ENCODE measurements around the gene FAM20A.

FAM20A gene

DNA sequence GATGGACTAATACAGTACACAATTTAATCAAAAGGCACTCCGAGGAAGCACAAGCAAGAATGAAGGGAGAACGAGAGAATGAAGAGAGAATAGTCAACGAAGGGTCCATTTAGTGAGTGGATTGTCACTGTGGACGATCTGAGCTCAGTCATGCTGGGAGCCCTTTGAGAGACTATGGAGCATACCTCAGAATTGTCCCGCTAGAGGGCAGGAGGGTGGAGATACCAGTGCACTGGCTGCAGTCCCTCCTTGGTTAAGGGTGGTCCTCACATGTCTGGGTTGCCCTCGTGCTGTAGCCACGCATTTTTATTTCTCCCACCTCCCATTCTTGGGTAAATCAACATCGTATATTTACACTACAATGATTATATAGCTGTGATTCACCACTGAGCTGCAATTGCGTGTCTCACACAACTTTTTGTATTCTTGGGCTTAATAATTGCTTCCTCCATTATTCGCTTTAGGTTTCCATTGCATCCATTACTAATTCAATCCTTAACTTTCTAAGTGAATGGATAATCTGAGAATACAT lies 33.2 kb upstream of the FAM20A start:
- H3K4me3 ChIP-seq (ENCODE audit: low read depth, low read length) = no peak overlapping the region
- TF ChIP-seq, protein P1, sequence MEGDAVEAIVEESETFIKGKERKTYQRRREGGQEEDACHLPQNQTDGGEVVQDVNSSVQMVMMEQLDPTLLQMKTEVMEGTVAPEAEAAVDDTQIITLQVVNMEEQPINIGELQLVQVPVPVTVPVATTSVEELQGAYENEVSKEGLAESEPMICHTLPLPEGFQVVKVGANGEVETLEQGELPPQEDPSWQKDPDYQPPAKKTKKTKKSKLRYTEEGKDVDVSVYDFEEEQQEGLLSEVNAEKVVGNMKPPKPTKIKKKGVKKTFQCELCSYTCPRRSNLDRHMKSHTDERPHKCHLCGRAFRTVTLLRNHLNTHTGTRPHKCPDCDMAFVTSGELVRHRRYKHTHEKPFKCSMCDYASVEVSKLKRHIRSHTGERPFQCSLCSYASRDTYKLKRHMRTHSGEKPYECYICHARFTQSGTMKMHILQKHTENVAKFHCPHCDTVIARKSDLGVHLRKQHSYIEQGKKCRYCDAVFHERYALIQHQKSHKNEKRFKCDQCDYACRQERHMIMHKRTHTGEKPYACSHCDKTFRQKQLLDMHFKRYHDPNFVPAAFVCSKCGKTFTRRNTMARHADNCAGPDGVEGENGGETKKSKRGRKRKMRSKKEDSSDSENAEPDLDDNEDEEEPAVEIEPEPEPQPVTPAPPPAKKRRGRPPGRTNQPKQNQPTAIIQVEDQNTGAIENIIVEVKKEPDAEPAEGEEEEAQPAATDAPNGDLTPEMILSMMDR (IDR thresholded peaks at IDR 0.05; ENCODE audit: low read depth, low read length) = no peak

DNA sequence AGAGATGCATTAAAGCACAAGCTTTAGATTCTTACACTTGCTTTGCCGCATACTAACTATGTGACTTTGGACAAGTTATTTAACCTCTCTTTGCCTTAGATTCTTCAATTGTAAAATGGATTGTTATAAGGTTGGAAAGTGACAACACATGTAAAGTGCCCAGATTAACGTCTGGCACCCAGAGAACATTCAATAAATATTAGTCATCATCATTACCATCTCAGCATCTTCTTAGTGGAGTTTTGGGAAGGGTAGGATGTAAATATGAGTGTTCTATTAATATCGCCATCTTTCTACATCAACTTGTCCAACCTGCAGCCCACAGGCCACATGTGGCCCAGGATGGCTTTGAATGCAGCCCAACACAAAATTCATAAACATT lies 27.4 kb upstream of the FAM20A start:
- H3K4me3 ChIP-seq (ENCODE audit: low read depth, low read length) = no peak overlapping the region
- TF ChIP-seq, protein P1 (IDR thresholded peaks at IDR 0.05; ENCODE audit: low read depth, low read length) = no peak

DNA sequence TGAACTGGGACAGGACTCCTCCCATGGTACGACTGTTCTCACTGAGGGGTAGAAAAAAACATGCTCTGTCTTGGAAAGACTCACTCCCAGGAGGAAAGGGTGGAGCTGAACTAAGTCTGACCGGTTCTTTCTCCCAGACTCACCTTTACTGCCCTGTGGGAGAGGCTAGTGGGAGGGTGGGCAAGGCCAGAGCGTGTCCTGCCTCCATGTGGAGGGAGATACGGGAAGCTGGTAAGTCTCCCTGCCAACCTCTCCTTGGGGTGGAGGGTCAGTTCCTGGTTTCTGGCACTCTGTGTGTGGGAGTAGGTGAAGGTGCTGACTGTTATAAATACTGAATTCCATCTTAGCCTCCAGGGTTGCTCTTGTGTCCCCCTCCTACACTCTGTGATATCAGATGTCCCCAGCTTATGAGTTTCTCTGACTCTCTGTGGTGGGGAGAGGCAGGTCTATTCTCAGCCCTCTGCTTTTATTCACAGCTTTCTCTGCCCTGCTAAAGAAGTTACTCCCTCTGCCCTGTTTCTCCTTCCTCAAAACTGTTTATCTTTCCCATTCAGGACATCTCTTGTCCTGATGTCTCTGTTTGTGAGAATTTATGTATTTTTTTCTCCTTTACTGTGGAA lies 26.9 kb upstream of the FAM20A start:
- H3K4me3 ChIP-seq (ENCODE audit: low read depth, low read length) = no peak overlapping the region
- TF ChIP-seq, protein P1 (IDR thresholded peaks at IDR 0.05; ENCODE audit: low read depth, low read length) = no peak

DNA sequence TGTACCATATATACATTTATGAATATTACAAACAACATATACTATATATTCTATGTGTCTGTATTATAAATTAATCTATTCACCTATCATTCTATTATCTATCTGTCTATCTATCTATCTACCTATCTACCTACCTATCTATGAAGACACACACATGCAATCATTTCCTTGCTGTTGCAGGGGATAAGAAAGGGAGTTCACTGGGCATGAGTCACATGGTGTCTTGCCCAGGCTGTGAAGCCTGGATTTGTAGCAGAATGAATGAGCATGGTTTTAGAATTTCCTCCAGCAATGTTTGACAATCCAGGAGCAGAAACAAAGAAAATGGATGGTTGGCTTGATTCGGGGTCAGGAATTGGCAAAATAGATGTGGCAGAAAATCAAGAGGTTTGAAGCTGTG lies 23.2 kb upstream of the FAM20A start:
- no peak overlapping the region for H3K4me3 ChIP-seq (ENCODE audit: low read depth, low read length)
- TF ChIP-seq, protein P1 (IDR thresholded peaks at IDR 0.05; ENCODE audit: low read depth, low read length) = no peak

DNA sequence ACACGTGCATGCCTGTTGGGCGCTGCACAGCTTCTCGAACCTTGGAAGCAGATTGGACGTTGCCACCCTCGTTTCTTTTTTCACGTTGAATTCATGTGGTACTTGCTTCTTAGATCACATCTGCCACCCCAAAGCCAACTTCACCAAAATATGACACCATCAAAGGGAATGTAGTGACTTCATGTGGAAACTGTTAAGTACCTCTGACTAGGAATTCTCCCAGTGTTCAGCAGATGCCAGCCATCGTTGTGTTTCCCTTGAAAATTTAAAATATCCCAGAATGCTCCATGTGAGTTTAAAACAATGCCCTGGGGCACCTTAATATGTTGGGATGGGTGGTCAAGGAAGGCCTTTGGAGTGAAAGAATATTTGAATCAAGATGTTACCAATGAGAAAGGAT lies 22.6 kb upstream of the FAM20A start:
- TF ChIP-seq, protein P1 (IDR thresholded peaks at IDR 0.05; ENCODE audit: low read depth, low read length) = no peak
- no peak overlapping the region for H3K4me3 ChIP-seq (ENCODE audit: low read depth, low read length)

DNA sequence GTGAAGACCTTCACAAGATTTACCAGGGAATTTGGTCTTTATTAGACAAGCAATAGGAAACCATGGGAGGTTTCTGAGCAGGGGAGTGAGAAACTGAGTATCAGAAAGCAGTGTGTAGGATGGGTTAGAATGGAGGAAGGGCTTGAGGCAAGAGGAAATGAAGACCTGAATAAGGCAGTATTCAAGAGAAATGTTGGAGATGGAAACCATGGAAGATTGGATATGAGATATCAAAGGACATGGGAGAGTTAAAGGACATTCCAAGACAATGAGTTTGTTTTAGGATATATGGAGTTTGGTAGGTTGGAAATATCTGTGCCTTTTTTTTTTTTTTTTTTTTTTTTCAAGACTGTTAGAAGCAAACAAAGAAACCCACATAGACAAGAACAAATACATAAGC lies 21.3 kb upstream of the FAM20A start:
- TF ChIP-seq, protein P1 (IDR thresholded peaks at IDR 0.05; ENCODE audit: low read depth, low read length) = no peak
- H3K4me3 ChIP-seq (ENCODE audit: low read depth, low read length) = no peak overlapping the region

DNA sequence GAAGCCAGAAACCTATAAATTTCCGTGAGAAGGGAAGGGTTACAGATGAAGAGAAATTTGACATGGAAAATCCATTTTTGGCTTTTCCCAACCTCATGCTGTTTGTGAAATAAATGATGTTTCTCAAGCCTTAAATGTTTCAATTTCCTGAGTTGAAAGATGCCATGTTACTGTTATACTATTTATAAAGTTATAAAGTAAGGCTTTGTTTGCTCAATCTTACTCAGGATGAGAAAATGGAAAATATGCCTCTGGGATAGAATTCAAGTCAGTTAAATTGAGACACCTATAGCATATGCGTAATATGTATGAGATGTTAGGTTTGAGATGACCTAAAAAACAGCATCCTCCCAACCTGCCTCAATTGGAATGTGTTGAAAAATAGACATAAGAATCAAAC lies 19.9 kb upstream of the FAM20A start:
- H3K4me3 ChIP-seq (ENCODE audit: low read depth, low read length) = no peak overlapping the region
- TF ChIP-seq, protein P1 (IDR thresholded peaks at IDR 0.05; ENCODE audit: low read depth, low read length) = no peak

Measured in WI38 (cell line).